ENCODE results near the gene IL4R. TPM values are rescaled to one million over a fixed set of nuclear protein-coding genes. Genes with fewer than 3 reads are reported as not detected.

Gene IL4R
- total and polyA plus RNA-seq, 2 of the 8 experiments (the other 6 are each of a cell fraction or from before 2014, with no cell fraction given): 29.1 to 29.4 TPM

DNA sequence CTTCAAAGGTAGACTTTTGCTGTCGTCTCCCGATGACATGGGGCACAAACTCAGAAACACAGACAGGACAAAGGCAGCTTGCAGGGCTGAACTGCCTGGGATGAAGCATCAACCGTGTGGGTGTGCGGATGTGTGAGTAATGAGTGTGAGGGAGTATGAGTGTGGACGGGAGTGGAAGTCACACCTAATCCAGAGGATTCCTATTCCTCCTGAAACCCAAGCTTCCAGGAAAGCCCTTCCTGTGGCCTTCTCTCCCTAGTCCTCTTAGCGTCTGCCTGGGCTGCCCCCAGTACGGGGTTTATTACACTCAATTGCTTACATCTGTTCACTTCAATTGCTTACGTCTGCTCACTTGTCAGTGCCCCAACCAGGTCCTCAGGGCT lies 2.3 kb upstream of the IL4R start:
- peaks cover 0 to 13% (median 4%) of the 10 kb centered on the region in 4 experiments; a peak in 5 of 7 replicates for H3K4me1 ChIP-seq (replicated peaks in 1 of 4; ENCODE audit: control insufficient read depth in 3 of 4, insufficient read depth in 4 of 4, low read length in 3 of 4)
- no peaks in the 10 kb centered on the region for H3K36me3 ChIP-seq (ENCODE audit: control insufficient read depth in 2 of 4, insufficient read depth in 4 of 4, low read length in 3 of 4)
- no peak overlapping the region for H4K91ac ChIP-seq (replicated peaks; ENCODE audit: insufficient read length, low read length)
- H2BK5ac ChIP-seq (ENCODE audit: low read depth, low read length): no peak overlapping the region
- no peak overlapping the region for H3K18ac ChIP-seq (ENCODE audit: extremely low read depth, low read length)
- H4K5ac ChIP-seq (ENCODE audit: insufficient read length, low read depth, low read length): no peak overlapping the region
- H3K4ac ChIP-seq (replicated peaks; ENCODE audit: insufficient read length, low read depth, low read length): no peak overlapping the region
- H2AK5ac ChIP-seq (ENCODE audit: low read depth, low read length): no peak overlapping the region
- WGBS, 2 experiments (ENCODE audit: extremely low coverage in 1 of 2, insufficient coverage in 1 of 2, insufficient read length in 1 of 2, insufficient replicate concordance in 2 of 2, low coverage in 1 of 2, low lambda C conversion rate in 2 of 2, missing lambda C conversion rate in 1 of 2): 78% methylated on average over 8 of the region's 8 CpGs; no CpG with 5 or more reads in 1 of the 2 experiments
- H2AFZ ChIP-seq (ENCODE audit: low read length): no peak overlapping the region
- ChIA-PET POLR2A (ENCODE audit: partially characterized antibody) (no interaction called here), CTCF (ENCODE audit: partially characterized antibody) (interaction anchor here (1.2 to 1.4 kb wide), 2 partner anchors 77 to 132 kb away, joined by 3 to 5 read pairs; no protein-coding TSS in a partner anchor)
- FAIRE-seq: no peak
- H3K4me2 ChIP-seq (ENCODE audit: insufficient read depth in 1 of 2, low read depth in 2 of 2, low read length in 2 of 2): no peak overlapping the region
- H3K9ac ChIP-seq (replicated peaks in 1 of 4; ENCODE audit: extremely low read depth in 1 of 4, low read depth in 3 of 4, low read length in 3 of 4): no peak overlapping the region
- H3K14ac ChIP-seq (ENCODE audit: insufficient read length): no peak overlapping the region
- no peak overlapping the region for H2BK12ac ChIP-seq (ENCODE audit: low read depth, low read length)
- H3K56ac ChIP-seq (replicated peaks; ENCODE audit: insufficient read length, low read depth, low read length): no peak overlapping the region
- no peak for DNase-seq (ENCODE audit: low read depth in 1 of 2, low spot score in 2 of 2)
- peaks cover 3 to 4% of the 10 kb centered on the region in 2 experiments for H4K20me1 ChIP-seq (replicated peaks in 1 of 2; ENCODE audit: control insufficient read depth in 1 of 2, insufficient read depth in 2 of 2, low read length in 2 of 2)
- H3K23me2 ChIP-seq (ENCODE audit: low read depth, low read length): peaks cover 10% of the 10 kb centered on the region; the same call in 1 of the 2 replicates
- H3K79me2 ChIP-seq (ENCODE audit: control insufficient read depth in 1 of 2, insufficient read depth in 2 of 2, low read length in 2 of 2): peaks cover 0 to 6% of the 10 kb centered on the region in 2 experiments; a peak in 2 of 4 replicates
- no peak overlapping the region for H2BK20ac ChIP-seq (ENCODE audit: low read length)
- no peak overlapping the region for H2BK15ac ChIP-seq (ENCODE audit: low read length)
- no peak overlapping the region for H4K8ac ChIP-seq (ENCODE audit: extremely low read depth, insufficient read depth, low read length)
- no peak overlapping the region for H3K4me3 ChIP-seq (ENCODE audit: extremely low read depth in 1 of 4, insufficient read depth in 2 of 4, low read depth in 3 of 4, low read length in 4 of 4)
- H3K9me3 ChIP-seq (ENCODE audit: insufficient read depth in 2 of 2, low read depth in 1 of 2, low read length in 1 of 2): no peaks in the 10 kb centered on the region; a peak in 1 of 4 replicates
- H3K23ac ChIP-seq (ENCODE audit: insufficient read length): no peak overlapping the region
- H3K27me3 ChIP-seq (replicated peaks in 1 of 4; ENCODE audit: control insufficient read depth in 3 of 4, extremely low read depth in 1 of 4, insufficient read depth in 3 of 4, low read length in 3 of 4): peaks cover 0 to 3% (median 2%) of the 10 kb centered on the region in 4 experiments; a peak in 3 of 7 replicates
- H3K27ac ChIP-seq (ENCODE audit: low read depth, low read length): no peak overlapping the region
- peaks cover 8% of the 10 kb centered on the region for H3K79me1 ChIP-seq (ENCODE audit: low read depth, low read length)
- no peak overlapping the region for H2BK120ac ChIP-seq (replicated peaks; ENCODE audit: low read depth, low read length)
- TF ChIP-seq SAP30 (IDR thresholded peaks at IDR 0.05; ENCODE audit: insufficient read depth, insufficient replicate concordance, low read length) (no peak), BRCA1 (IDR thresholded peaks at IDR 0.05; ENCODE audit: low read depth, low read length) (no peak), PHF8 (conservative IDR thresholded peaks at IDR 0.05; ENCODE audit: low read depth, low read length) (no peak), CREB1 (IDR thresholded peaks at IDR 0.05) (no peak), SIX5 (IDR thresholded peaks at IDR 0.05; ENCODE audit: low read depth, low read length) (no peak), ASH2L (IDR thresholded peaks at IDR 0.05; ENCODE audit: low read length) (no peak), CTCF (IDR thresholded peaks at IDR 0.05; ENCODE audit: control extremely low read depth in 1 of 3, insufficient read depth in 1 of 3, low read depth in 1 of 3, low read length in 3 of 3) (no peak), RBBP5 (IDR thresholded peaks at IDR 0.05; ENCODE audit: borderline replicate concordance, low read depth, low read length) (no peak), TAF7 (optimal IDR thresholded peaks at IDR 0.05; ENCODE audit: borderline replicate concordance, low read depth, low read length) (no peak), EZH2 (IDR thresholded peaks at IDR 0.05; ENCODE audit: low read depth, low read length, severe bottlenecking) (no peak), EGR1 (IDR thresholded peaks at IDR 0.05; ENCODE audit: borderline replicate concordance, low read depth, low read length) (no peak), BCL11A (IDR thresholded peaks at IDR 0.05; ENCODE audit: low read depth in 2 of 2, low read length in 2 of 2) (no peak)

All from H1 (cell line).